Progenitor cell of endocrine pancreas (in vitro differentiated cells): ENCODE measurements around the gene EFR3B. TPM values are rescaled to one million over a fixed set of nuclear protein-coding genes. Genes with fewer than 3 reads are reported as not detected.
A peak's percentile ranks its signal among the peaks of the same experiment; 100 is the strongest.
"Not testable (repeated sequence)": the region's sequence is repeated elsewhere in the genome, so short reads cannot be mapped to it uniquely, and the experiment has no call there.

Experiments
- DNase-seq: peaks from one replicate; pipeline ENCODE4 v3.0.0; 2021; ENCODE audit warnings: low spot score; ENCODE audit not compliant: unreplicated experiment
- H3K27ac Mint-ChIP-seq: 2 replicates; pipeline ENCODE4 v1.8.0; 2021; ENCODE audit warnings: mild to moderate bottlenecking, moderate library complexity, mixed read lengths
- H3K27me3 Mint-ChIP-seq: 2 replicates; pipeline ENCODE4 v1.8.0; 2021; ENCODE audit warnings: mixed read lengths
- H3K36me3 Mint-ChIP-seq: 2 replicates; pipeline ENCODE4 v1.8.0; 2022; ENCODE audit warnings: mixed read lengths; ENCODE audit not compliant: insufficient read depth
- H3K4me1 Mint-ChIP-seq: 2 replicates; pipeline ENCODE4 v1.8.0; 2021; ENCODE audit warnings: low read depth, mixed read lengths
- H3K4me3 Mint-ChIP-seq: 2 replicates; pipeline ENCODE4 v1.8.0; 2021; ENCODE audit warnings: low read depth, mild to moderate bottlenecking, moderate library complexity, mixed read lengths
- H3K9me3 Mint-ChIP-seq: 2 replicates; pipeline ENCODE4 v1.8.0; 2021; ENCODE audit warnings: low read depth, mixed read lengths
- CTCF ChIP-seq: fragments of 200-600 bp; sonication (generic); IDR thresholded peaks from one replicate; pipeline ENCODE4 v1.5.0; 2021; ENCODE audit warnings: antibody characterized with exemption, mild to moderate bottlenecking; ENCODE audit not compliant: unreplicated experiment
- total RNA-seq: library from RNA; stranded (reverse); gene quantifications from 2 replicates; pipeline ENCODE4 v1.2.1, GENCODE V29; 2021

The EFR3B gene
- total RNA-seq, 1 donor from 2014 or later: 23.3 TPM

- peaks cover 7% of the 10 kb centered on the region for H3K27me3 Mint-ChIP-seq
- peaks cover 9% of the 10 kb centered on the region for H3K36me3 Mint-ChIP-seq
- no peak for TF ChIP-seq CTCF
- no peaks in the 10 kb centered on the region for H3K4me1 Mint-ChIP-seq
- H3K9me3 Mint-ChIP-seq: no peaks in the 10 kb centered on the region
- no peak for DNase-seq
- H3K4me3 Mint-ChIP-seq: no peak overlapping the region
- H3K27ac Mint-ChIP-seq: no peak overlapping the region
Observed at GRCh38 chr2:25125976-25126375, 84.1 kb downstream of the EFR3B start.

GRCh38 chr2:25127071-25127470 is 85.2 kb downstream of the EFR3B start:
- H3K9me3 Mint-ChIP-seq, H3K4me1 Mint-ChIP-seq, H3K27ac Mint-ChIP-seq, H3K36me3 Mint-ChIP-seq, DNase-seq, H3K4me3 Mint-ChIP-seq: not testable (repeated sequence)
- peaks cover 11% of the 10 kb centered on the region for H3K27me3 Mint-ChIP-seq

- H3K4me1 Mint-ChIP-seq: peaks cover 7% of the 10 kb centered on the region
- no peak overlapping the region for H3K4me3 Mint-ChIP-seq
- peaks cover 11% of the 10 kb centered on the region for H3K27me3 Mint-ChIP-seq
- no peak for DNase-seq
- H3K9me3 Mint-ChIP-seq: no peaks in the 10 kb centered on the region
- no peak for TF ChIP-seq CTCF
- no peak overlapping the region for H3K27ac Mint-ChIP-seq
- H3K36me3 Mint-ChIP-seq: peaks cover 4% of the 10 kb centered on the region
Observed at GRCh38 chr2:25127646-25128045, 85.8 kb downstream of the EFR3B start.

- H3K27me3 Mint-ChIP-seq: peaks cover 19% of the 10 kb centered on the region
- peaks cover 7% of the 10 kb centered on the region for H3K36me3 Mint-ChIP-seq
- TF ChIP-seq CTCF: no peak
- H3K4me3 Mint-ChIP-seq: no peak overlapping the region
- no peaks in the 10 kb centered on the region for H3K9me3 Mint-ChIP-seq
- no peak for DNase-seq
- H3K4me1 Mint-ChIP-seq: peaks cover 10% of the 10 kb centered on the region
- no peak overlapping the region for H3K27ac Mint-ChIP-seq
Observed at GRCh38 chr2:25129901-25130520, 88.1 kb downstream of the EFR3B start.

GRCh38 chr2:25131253-25131566 is 89.3 kb downstream of the EFR3B start:
- no peak for DNase-seq
- H3K9me3 Mint-ChIP-seq: no peaks in the 10 kb centered on the region
- H3K4me3 Mint-ChIP-seq: peak overlapping the region; percentile 50
- H3K4me1 Mint-ChIP-seq: peaks cover 10% of the 10 kb centered on the region
- peaks cover 19% of the 10 kb centered on the region for H3K27me3 Mint-ChIP-seq
- peaks cover 13% of the 10 kb centered on the region for H3K36me3 Mint-ChIP-seq
- no peak overlapping the region for H3K27ac Mint-ChIP-seq
- TF ChIP-seq CTCF: no peak

- no peak for TF ChIP-seq CTCF
- DNase-seq: no peak
- peaks cover 10% of the 10 kb centered on the region for H3K4me1 Mint-ChIP-seq
- peaks cover 13% of the 10 kb centered on the region for H3K36me3 Mint-ChIP-seq
- peak overlapping the region; percentile 3 for H3K27ac Mint-ChIP-seq
- H3K4me3 Mint-ChIP-seq: peak overlapping the region; percentile 50
- H3K27me3 Mint-ChIP-seq: peaks cover 19% of the 10 kb centered on the region
- no peaks in the 10 kb centered on the region for H3K9me3 Mint-ChIP-seq
Observed at GRCh38 chr2:25131567-25132298, 89.9 kb downstream of the EFR3B start.
